HG03558 (cell line): ENCODE data around the gene NR6A1.

Experiments
- ATAC-seq: cut with Tn5 transposase; IDR thresholded peaks from one replicate; pipeline ENCODE4 v1.9.1; 2021; ENCODE audit warnings: moderate number of reproducible peaks; ENCODE audit not compliant: unreplicated experiment; ENCODE audit errors: extremely low read depth

Gene NR6A1

DNA sequence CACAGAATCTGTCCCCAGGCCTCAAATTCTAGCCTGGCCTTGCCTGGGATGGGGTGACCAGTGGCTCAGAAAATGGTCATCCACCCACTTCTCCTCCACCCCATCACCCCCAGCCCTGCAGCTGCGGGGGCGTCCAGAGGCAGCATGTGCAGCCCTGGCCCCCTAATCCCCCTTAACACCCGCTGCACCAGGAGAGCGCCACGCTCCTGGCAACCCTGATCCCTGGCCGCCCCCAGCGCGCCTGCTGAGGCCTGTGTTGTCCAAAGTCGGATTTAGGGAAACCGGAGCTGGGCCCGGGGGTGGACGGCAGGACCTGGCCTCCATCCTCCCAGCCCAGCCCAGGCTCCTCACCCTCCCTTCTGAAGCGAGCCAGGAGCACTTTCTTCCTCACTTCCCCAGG, 285.9 kb downstream of the NR6A1 start:
- ATAC-seq: no peak

- no peak for ATAC-seq
Measured at GRCh38 chr9:124483481-124483880, 287.6 kb downstream of the NR6A1 start.

- no peak for ATAC-seq
Measured at GRCh38 chr9:124482431-124483031, 288.6 kb downstream of the NR6A1 start.

DNA sequence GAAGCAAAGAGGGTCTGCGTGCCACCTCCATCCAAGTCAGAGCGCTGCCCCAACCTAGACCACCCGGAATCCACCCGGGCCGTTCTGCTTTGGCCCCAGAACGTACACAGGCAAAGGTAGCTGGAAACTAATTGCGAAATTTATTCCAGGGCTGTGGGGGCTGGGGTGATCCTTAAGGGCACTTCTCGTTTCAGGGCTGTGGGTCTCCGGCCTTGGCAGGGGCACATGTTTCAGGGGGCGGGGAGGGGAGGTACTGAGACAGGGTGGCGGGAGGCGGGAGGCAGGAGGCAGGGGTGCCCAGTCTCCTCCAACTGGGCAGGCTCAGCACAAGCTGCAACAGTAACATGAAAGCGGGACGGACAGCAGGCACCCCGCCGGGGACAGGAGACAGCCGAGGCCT, 290.0 kb downstream of the NR6A1 start:
- no peak for ATAC-seq

GRCh38 chr9:124480621-124480981, 290.5 kb downstream of the NR6A1 start:
- no peak for ATAC-seq

DNA sequence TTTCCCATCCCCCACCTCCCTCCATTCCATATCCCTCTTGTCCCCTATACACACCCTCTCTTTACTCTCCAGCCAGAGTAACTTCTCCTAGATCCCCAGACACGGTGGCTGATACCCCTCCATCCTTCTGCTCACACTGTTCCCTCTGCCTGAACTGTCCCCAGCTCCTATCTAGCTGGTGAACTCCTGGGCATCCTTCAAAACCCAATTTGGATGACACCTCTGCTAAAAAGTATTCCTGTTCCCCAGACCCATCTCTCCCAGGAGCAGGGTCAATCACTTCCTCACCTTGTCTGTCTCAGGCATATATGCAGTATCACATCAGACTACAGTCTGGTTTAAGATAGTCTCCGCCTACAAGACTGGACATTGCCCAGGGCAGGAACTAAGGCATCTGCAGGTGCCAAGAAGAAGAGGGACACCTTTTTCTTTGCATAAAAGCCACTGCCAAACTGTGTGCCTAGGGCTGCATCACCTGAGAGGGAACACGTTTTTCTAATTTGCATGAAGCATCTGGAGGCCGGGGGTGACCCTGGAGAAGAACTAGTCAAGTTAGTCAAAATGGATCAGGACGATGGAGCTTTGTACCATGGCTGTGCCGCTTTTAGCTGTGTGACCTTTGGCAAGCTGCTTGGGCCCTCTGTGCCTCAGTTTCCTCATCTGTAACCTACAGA, 291.0 kb downstream of the NR6A1 start:
- ATAC-seq: no peak

GRCh38 chr9:124479371-124479770, 291.7 kb downstream of the NR6A1 start:
- no peak for ATAC-seq

- no peak for ATAC-seq
Measured at GRCh38 chr9:124478354-124478753, 292.8 kb downstream of the NR6A1 start.

DNA sequence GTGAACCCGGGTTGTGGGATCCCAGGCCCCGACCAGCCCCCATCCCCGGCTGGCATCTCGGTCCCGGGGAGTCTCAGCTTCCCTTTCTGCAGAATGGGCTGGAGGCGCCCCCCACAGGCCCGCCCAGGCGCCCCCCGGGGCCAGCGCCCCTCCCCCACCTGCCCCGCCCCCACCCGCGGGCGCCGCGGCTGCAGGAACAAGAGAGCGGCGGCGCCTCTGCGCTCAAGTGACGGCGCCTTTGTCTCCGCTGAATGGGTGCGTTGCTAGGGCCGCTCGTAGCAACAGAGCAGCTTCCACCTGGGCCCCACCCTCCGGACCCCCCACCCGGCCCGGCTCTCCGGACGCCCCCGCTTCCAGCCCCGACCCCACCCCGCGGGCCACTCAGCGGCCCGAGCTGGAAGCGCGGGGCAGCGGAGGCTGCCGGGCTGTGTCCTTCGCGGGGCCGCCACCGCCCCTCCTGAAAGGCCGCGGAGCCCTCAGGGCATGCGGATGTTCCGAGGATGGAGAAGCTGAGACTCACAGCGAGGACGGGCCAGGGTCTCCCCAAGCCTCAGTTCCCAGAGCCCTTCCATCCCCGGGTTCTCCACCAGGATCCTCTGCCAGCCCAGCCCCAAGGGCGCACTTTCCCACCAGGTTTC, 293.3 kb downstream of the NR6A1 start:
- no peak for ATAC-seq

- ATAC-seq: no peak
Measured at GRCh38 chr9:124477211-124477647, 293.9 kb downstream of the NR6A1 start.

DNA sequence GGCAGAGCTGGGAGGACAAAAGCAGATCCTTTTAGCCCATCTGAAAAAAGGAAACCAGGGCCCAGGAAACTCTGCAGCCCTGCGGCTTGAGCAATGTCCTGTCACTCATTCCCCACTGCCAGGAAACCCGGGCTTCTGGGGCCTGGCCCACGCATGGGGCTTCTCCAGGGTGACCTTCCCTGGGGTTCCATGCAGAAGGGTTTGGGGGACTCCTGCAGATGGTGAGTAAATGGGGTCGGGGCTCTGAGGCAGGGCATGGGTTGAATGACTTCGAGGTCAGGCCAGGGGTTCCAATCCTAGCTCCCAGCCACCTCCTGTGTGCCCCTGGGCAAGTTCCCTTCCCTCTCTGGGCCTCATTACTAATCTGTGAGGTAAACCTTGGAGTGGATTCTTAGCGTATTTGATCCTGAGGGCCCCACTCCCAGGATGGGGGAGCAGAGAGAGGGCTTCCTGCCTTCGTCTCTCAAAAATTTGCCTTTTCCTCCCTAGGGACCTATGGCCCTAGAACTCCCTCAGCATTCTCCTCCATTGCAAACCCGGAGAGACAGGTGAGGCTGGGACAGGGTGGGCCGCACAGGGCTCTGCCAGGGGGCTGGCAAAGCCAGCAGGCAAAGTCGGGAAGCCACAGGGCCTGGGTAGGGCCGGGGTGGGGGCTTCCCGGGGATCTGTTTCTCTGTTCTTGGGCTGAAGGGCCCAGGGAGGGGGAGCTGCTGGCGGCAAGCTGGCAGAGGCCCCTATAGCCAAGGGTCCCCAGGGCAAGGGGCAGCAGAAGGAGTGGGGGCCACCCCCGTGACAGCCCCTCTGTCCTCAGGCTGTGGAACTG, 295.0 kb downstream of the NR6A1 start:
- no peak for ATAC-seq

- no peak for ATAC-seq
Measured at GRCh38 chr9:124475158-124475867, 295.8 kb downstream of the NR6A1 start.

- ATAC-seq: no peak
Measured at GRCh38 chr9:124474151-124474550, 297.0 kb downstream of the NR6A1 start.

- no peak for ATAC-seq
Measured at GRCh38 chr9:124473310-124473709, 297.8 kb downstream of the NR6A1 start.

- ATAC-seq: no peak
Measured at GRCh38 chr9:124472770-124473169, 298.3 kb downstream of the NR6A1 start.

DNA sequence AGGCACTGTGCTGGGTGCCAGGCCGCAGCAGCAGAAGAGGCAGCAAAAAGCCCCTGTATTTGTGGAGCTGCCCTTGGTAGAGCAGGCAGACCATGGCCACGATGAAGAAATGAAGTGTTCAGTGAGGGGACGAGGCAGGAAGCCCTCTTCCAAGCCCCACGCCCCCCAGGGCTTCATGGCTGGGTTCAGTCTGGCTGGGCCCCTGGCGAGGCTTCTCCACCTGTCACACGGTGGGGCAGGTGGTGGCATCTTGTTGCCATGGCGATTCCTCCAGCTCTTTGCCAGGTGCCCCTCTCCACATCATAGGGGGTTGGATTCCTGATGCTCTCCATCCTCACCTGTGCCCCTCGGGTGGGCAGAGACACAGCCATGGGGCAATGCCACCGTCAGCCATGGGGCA, 299.4 kb downstream of the NR6A1 start:
- no peak for ATAC-seq

GRCh38 chr9:124470726-124471125, 300.4 kb downstream of the NR6A1 start:
- no peak for ATAC-seq

GRCh38 chr9:124470306-124470705, 300.8 kb downstream of the NR6A1 start:
- no peak for ATAC-seq

DNA sequence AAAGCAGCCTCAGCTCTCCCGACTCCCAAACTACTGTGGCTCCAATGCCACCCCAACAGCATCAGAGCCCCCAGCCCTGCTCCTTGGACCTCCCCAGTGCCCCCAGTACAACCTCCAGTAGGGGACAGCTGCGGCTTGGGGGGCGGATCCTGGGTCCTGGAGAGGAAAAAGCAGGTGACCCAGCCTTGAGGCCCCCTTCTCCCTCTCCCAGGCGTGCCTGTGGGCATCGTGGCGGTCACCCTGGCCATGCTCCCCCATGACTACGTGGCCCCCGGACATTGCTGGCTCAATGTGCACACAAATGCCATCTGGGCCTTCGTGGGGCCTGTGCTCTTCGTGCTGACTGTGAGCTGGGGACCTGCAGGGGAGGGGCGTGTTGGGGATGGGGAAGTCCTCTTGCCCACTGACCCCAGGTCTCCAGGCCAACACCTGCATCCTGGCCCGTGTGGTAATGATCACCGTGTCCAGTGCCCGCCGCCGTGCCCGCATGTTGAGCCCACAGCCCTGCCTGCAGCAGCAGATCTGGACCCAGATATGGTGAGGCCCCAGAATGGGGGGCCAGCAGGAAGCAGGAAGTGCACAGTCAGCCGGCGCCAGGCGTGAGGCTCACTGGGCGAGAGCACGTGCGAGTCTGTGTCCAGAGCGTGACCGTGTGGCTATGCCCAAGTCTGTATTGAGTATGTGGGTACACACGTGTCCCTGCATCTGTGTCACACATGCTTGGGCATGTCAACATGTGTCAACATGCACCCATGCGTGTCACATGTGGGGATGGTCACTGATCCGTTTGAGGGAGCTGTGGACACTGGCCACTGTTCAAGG, 301.9 kb downstream of the NR6A1 start:
- no peak for ATAC-seq
